Measurements from ENCODE around the gene KRTAP10-5.

Gene KRTAP10-5

GRCh38 chr21:44533121-44533890, 47.1 kb downstream of the KRTAP10-5 start:
- intact Hi-C loops (cut with micrococcal nuclease) = no loop called here
- Mint-ChIP-seq H3K9me3 (no peaks in the 10 kb centered on the region), H3K27ac (no peak overlapping the region), H3K27me3 (no peaks in the 10 kb centered on the region), H3K36me3 (ENCODE audit: low read depth) (no peaks in the 10 kb centered on the region), H3K4me1 (ENCODE audit: low read depth) (no peaks in the 10 kb centered on the region), H3K4me3 (no peak overlapping the region)

DNA sequence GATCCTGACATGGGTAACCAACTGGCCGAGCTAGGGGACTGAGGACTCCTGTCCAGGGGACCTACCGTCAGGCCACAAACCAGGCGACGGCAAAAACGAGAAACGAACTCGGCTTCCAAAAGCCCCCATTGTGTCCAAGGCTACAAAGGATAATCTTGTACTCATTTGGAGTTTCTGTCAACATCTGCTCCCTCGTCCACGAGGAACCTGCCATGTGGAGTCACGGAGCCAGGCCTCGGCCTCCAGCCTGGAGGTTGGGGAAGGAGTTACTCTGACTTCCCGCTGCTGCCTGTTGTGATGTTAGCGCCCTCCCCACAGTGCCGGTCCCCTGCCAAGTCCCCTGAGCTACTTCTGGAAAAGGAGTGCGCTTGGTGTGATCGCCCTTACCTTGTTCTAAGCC, 47.7 kb downstream of the KRTAP10-5 start:
- Mint-ChIP-seq H3K27ac (no peak overlapping the region), H3K4me3 (no peak overlapping the region), H3K4me1 (ENCODE audit: low read depth) (no peaks in the 10 kb centered on the region), H3K9me3 (no peaks in the 10 kb centered on the region), H3K27me3 (no peaks in the 10 kb centered on the region), H3K36me3 (ENCODE audit: low read depth) (no peaks in the 10 kb centered on the region)
- intact Hi-C loops (cut with micrococcal nuclease) = no loop called here

DNA sequence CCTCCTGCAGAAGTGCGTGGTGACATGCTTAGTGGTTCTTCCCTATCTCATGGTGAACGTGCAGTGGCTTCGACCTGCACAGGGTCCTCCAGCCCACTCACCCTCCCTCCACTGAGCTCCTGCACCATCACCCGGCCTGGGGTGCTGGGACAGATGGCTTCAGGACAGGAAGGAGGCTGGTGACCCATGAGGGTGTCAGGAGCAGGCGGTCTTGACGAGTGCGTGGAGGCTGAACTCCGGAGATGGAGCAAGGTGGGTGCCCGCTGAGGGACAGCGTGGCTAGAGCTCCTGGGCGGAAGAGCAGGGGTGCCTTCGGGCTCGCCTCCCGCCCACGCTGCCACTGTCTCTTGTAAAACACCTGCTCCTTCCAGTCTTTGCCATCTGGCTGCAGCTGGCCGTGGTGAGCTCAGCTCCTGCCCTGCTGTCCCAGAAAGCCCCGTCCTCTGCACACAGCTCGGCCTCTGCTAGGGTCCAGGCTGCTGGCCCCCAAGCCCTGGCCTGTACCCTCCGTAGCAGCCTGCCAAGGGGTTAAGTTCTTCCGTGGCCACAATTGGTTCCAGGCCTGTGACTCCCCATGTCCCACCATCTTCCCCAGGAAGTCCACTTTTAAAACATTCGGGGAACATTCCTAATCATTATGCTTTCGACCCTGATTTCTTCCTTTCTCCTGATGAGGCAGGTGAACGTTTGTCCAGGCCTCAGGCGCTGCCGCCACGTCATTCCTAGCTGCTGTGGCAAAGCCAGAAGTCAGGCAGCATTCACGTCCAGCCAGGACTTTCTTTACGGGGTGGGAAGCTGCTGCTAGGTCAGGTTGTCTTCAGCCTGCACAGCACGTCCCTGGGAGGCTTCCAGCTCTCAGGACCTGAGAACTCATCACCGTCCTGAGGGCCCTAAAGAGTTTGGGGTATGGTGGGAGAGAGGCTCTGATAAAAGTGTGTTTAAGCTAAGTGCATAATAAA, 48.5 kb downstream of the KRTAP10-5 start:
- H3K36me3 Mint-ChIP-seq (ENCODE audit: low read depth) = no peaks in the 10 kb centered on the region
- no peaks in the 10 kb centered on the region for H3K4me1 Mint-ChIP-seq (ENCODE audit: low read depth)
- intact Hi-C loops (cut with micrococcal nuclease) = no loop called here
- no peaks in the 10 kb centered on the region for H3K9me3 Mint-ChIP-seq
- H3K27ac Mint-ChIP-seq = no peak overlapping the region
- H3K27me3 Mint-ChIP-seq = no peaks in the 10 kb centered on the region
- H3K4me3 Mint-ChIP-seq = no peak overlapping the region

GRCh38 chr21:44530903-44531605, 49.4 kb downstream of the KRTAP10-5 start:
- no peak overlapping the region for H3K27ac Mint-ChIP-seq
- H3K36me3 Mint-ChIP-seq (ENCODE audit: low read depth) = no peaks in the 10 kb centered on the region
- intact Hi-C loops (cut with micrococcal nuclease) = no loop called here
- no peaks in the 10 kb centered on the region for H3K27me3 Mint-ChIP-seq
- H3K9me3 Mint-ChIP-seq = no peaks in the 10 kb centered on the region
- no peak overlapping the region for H3K4me3 Mint-ChIP-seq
- H3K4me1 Mint-ChIP-seq (ENCODE audit: low read depth) = no peaks in the 10 kb centered on the region

DNA sequence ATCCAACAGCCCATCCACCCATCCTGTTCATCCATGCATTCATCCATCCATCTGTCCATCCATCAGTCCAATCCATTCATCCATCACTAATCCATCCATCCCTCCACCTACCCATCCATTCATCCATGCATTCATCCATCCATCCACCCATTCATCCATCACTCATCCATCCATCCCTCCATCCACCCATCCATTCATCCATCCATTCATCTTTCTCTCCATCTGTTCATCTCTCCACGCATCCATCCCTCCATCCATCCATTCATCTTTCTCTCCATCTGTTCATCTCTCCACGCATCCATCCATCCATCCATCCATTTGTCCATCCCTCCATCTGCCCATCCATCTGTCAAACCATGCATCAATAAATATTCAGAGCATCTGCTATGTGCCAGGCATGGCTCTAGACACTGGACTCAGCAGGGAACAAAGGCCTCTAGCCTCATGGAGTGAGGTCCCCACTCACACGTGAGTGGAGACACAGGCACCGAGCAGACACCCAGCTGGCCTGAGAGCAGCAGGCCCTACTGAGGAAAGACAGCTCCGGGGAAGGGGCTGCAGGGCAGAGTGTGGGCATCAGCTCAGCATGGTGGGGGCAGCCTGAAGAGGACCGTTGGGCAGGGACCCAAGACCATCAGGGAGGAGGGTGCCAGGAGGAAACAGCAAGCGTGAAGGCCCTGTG, 50.0 kb downstream of the KRTAP10-5 start:
- H3K4me3 Mint-ChIP-seq = no peak overlapping the region
- H3K9me3 Mint-ChIP-seq = no peaks in the 10 kb centered on the region
- H3K36me3 Mint-ChIP-seq (ENCODE audit: low read depth) = no peaks in the 10 kb centered on the region
- intact Hi-C loops (cut with micrococcal nuclease) = no loop called here
- no peak overlapping the region for H3K27ac Mint-ChIP-seq
- no peaks in the 10 kb centered on the region for H3K27me3 Mint-ChIP-seq
- H3K4me1 Mint-ChIP-seq (ENCODE audit: low read depth) = no peaks in the 10 kb centered on the region

DNA sequence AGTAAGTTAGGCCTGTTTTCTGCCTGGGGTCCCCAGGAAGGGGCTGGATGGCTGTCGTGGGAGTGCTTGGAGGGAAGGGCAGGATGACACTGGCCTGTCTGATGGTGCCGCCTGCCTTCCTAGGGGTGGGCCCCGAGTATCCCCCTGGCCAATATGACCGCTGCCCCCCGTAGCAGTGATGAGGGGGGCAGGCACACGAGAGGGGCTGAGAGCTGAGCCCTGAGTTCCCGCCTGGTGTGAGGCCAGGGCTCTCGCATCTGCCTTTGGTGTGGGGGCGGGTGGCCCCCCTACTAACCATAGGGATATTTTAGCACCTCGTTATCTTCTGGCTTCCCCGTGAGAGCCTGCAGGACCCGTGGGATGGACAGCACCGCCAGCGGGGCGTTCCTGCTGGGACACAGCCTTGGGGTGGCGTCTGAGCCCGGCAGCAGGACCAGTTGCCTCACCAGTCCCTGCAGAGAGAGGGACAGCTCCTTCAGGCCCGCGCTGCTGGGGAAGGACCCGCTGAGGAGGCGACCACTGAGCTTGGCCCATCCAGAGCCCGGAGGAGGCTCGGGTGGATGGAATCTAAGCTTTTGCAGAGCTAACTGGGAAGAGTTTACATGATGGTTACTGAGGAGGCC, 50.8 kb downstream of the KRTAP10-5 start:
- intact Hi-C loops (cut with micrococcal nuclease) = no loop called here
- no peak overlapping the region for H3K4me3 Mint-ChIP-seq

More for the DNA sequence above, 50.8 kb downstream of the KRTAP10-5 start:
- no peak overlapping the region for H3K27ac Mint-ChIP-seq
- no peaks in the 10 kb centered on the region for H3K27me3 Mint-ChIP-seq
- H3K36me3 Mint-ChIP-seq (ENCODE audit: low read depth) = no peaks in the 10 kb centered on the region
- H3K4me1 Mint-ChIP-seq (ENCODE audit: low read depth) = no peaks in the 10 kb centered on the region
- no peaks in the 10 kb centered on the region for H3K9me3 Mint-ChIP-seq

All from dendritic cell treated with granulocyte-macrophage colony-stimulating factor and Interleukin-4, amounts not matched to agents 40 ng/mL and 50 ng/mL, for 4 days (primary cell).